Naive thymus-derived CD4-positive, alpha-beta T cell (primary cell): ENCODE data around the gene CRYBB2. TPM values are rescaled to one million over a fixed set of nuclear protein-coding genes. Genes with fewer than 3 reads are reported as not detected.
A peak's percentile ranks its signal among the peaks of the same experiment; 100 is the strongest.
"Not testable (repeated sequence)": the region's sequence is repeated elsewhere in the genome, so short reads cannot be mapped to it uniquely, and the experiment has no call there.

ENCODE experiments used
- ATAC-seq: fragments of 150-1000 bp; cut with Tn5 transposase; 2 replicates; pipeline ENCODE4 v1.10.0; 2021; ENCODE audit warnings: mild to moderate bottlenecking, moderate library complexity
- CTCF ChIA-PET: fragments of 350-600 bp; sonication (Branson Sonifier 250); formaldehyde crosslinking; loops from one replicate; lab custom pipeline; 2021; ENCODE audit warnings: antibody characterized with exemption; lab: Charles Lee
- POLR2A ChIA-PET: fragments of 350-600 bp; sonication (Branson Sonifier 250); formaldehyde crosslinking; loops from one replicate; lab custom pipeline; 2021; ENCODE audit warnings: antibody characterized with exemption, inconsistent platforms; lab: Charles Lee
- DNase-seq, 9 donors: peaks; one replicate each; pipeline versions ENCODE4 v3.0.0 to v3.0.0-alpha.2; 2020 to 2022; ENCODE audit warnings: mixed read lengths in 1 of 9
- H3K27ac ChIP-seq: one replicate; pipeline ENCODE4 v1.7.0; 2013; ENCODE audit warnings: mild to moderate bottlenecking, low read depth, low read length, moderate library complexity
- H3K27me3 ChIP-seq, 2 donors: one replicate each; pipeline ENCODE4 v1.7.0; 2013; ENCODE audit warnings: low read length in 2 of 2, mild to moderate bottlenecking in 2 of 2, moderate library complexity in 2 of 2; ENCODE audit not compliant: control insufficient read depth in 2 of 2, insufficient read depth in 2 of 2
- H3K36me3 ChIP-seq, 3 experiments: 1 replicate in 2 of 3; 2 replicates in 1 of 3; pipeline ENCODE4 v1.7.0; 2013; ENCODE audit warnings: low read length in 3 of 3, mild to moderate bottlenecking in 3 of 3, moderate library complexity in 1 of 3; ENCODE audit not compliant: insufficient read depth in 3 of 3, control insufficient read depth in 2 of 3
- H3K4me1 ChIP-seq, 2 donors: one replicate each; pipeline ENCODE4 v1.7.0; 2013; ENCODE audit warnings: low read length in 2 of 2, mild to moderate bottlenecking in 2 of 2, moderate library complexity in 1 of 2; ENCODE audit not compliant: control insufficient read depth in 2 of 2, insufficient read depth in 2 of 2
- H3K4me3 ChIP-seq: 2 replicates; pipeline ENCODE4 v1.7.0; 2013; ENCODE audit warnings: mild to moderate bottlenecking, low read length
- H3K9me3 ChIP-seq, 3 experiments: 1 replicate in 2 of 3; 2 replicates in 1 of 3; pipeline ENCODE4 v1.7.0; 2013; ENCODE audit warnings: low read length in 3 of 3; ENCODE audit not compliant: control insufficient read depth in 2 of 3
- H3K27ac Mint-ChIP-seq, 9 donors: one replicate each; pipeline ENCODE4 v1.8.0; 2020 to 2022; ENCODE audit warnings: mixed read lengths in 9 of 9, mild to moderate bottlenecking in 8 of 9, moderate library complexity in 5 of 9, inconsistent platforms in 2 of 9
- H3K27me3 Mint-ChIP-seq, 5 donors: one replicate each; pipeline ENCODE4 v1.8.0; 2021 to 2022; ENCODE audit warnings: mixed read lengths in 5 of 5, mild to moderate bottlenecking in 1 of 5
- H3K36me3 Mint-ChIP-seq, 5 donors: one replicate each; pipeline ENCODE4 v1.8.0; 2020 to 2022; ENCODE audit warnings: mixed read lengths in 5 of 5, mild to moderate bottlenecking in 3 of 5, inconsistent platforms in 1 of 5
- H3K4me1 Mint-ChIP-seq, 7 donors: one replicate each; pipeline ENCODE4 v1.8.0; 2020 to 2022; ENCODE audit warnings: mixed read lengths in 7 of 7, mild to moderate bottlenecking in 3 of 7, inconsistent platforms in 1 of 7
- H3K4me3 Mint-ChIP-seq, 10 donors: one replicate each; pipeline ENCODE4 v1.8.0; 2020 to 2022; ENCODE audit warnings: mild to moderate bottlenecking in 10 of 10, mixed read lengths in 10 of 10, moderate library complexity in 6 of 10, inconsistent platforms in 2 of 10
- H3K9me3 Mint-ChIP-seq, 11 donors: one replicate each; pipeline ENCODE4 v1.8.0; 2020 to 2022; ENCODE audit warnings: mixed read lengths in 11 of 11, mild to moderate bottlenecking in 4 of 11, inconsistent platforms in 1 of 11, moderate library complexity in 1 of 11
- intact Hi-C, 2 donors: fragments of 100-400 bp; cut with micrococcal nuclease; formaldehyde crosslinking; loops; one replicate each; pipeline ENCODE4 v1.15.1; 2023
- polyA plus RNA-seq, 2 donors: library from polyadenylated mRNA; unstranded; fragments of 300-500 nt; fragmentation: Illumina TruSeq; gene quantifications; one replicate each; pipeline ENCODE4 v1.2.3, GENCODE V29; 2021
- total RNA-seq, 6 experiments: library from RNA in 5 of 6; stranded (reverse) in 5 of 6; gene quantifications; 1 replicate in 5 of 6; 2 replicates in 1 of 6; pipeline ENCODE4 v1.2.3 and lab custom pipeline; 2021 to 2026

CRYBB2 gene
- total and polyA plus RNA-seq, 7 experiments from 2014 or later = not detected

DNA sequence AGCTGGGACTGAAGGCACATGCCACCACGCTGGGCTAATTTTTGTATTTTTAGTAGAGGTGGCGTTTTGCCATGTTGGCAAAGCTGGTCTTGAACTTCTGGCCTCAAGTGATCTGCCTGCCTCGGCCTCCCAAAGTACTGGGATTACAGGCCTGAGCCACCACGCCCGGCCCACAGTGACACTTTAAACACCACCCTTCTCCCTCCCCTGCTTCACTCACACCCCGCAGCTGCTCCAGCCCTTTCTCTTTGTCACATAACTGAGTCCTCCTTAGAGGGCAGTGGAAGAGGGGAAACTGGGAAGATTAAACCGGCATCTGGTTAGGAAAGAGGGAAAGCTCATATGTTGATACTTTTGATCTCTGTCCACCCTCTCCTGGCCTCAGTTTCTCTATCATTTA is 14.9 kb upstream of the CRYBB2 start:
- intact Hi-C loops, ATAC-seq, H3K27ac ChIP-seq, H3K9me3 Mint-ChIP-seq, H3K4me3 ChIP-seq, CTCF ChIA-PET, H3K4me1 ChIP-seq, H3K36me3 ChIP-seq, H3K27me3 ChIP-seq, DNase-seq, H3K27me3 Mint-ChIP-seq, H3K4me1 Mint-ChIP-seq, H3K4me3 Mint-ChIP-seq, POLR2A ChIA-PET, H3K36me3 Mint-ChIP-seq, H3K9me3 ChIP-seq, H3K27ac Mint-ChIP-seq: not testable (repeated sequence)

DNA sequence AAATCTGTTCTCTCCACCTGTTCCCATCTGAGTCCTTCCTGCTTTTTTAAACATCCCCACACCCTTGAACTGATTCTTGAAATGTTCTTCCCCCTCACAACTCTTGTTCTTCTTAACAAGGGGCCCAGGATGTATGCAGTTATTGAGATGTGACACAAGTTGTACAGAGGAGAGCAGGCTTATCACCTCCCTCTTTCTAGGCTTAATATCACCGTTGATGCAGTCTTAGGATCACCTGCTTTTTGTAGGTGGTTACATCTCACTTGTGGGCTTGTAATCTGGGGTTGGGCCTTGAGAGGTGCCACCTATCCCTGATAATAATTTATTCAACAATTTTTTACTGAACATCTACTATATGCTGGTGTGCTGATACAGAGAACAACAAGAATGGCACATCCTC is 13.6 kb upstream of the CRYBB2 start:
- Histone ChIP-seq H3K9me3 (no peaks in the 10 kb centered on the region), H3K4me3 (no peak overlapping the region), H3K4me1 (no peaks in the 10 kb centered on the region), H3K27ac (no peak overlapping the region), H3K27me3 (no peaks in the 10 kb centered on the region), H3K36me3 (no peaks in the 10 kb centered on the region)
- ATAC-seq (no peak), DNase-seq (no peak)
- Mint-ChIP-seq H3K4me1 (peaks cover 0 to 7% (median 0%) of the 10 kb centered on the region in 7 donors), H3K4me3 (no peak overlapping the region), H3K9me3 (peaks cover 0 to 1% (median 0%) of the 10 kb centered on the region in 11 donors), H3K27ac (peak overlapping the region in 1 of 9 donors; percentile 9), H3K36me3 (no peaks in the 10 kb centered on the region), H3K27me3 (no peaks in the 10 kb centered on the region)
- intact Hi-C loops = no loop called here
- ChIA-PET POLR2A (no interaction called here), CTCF (no interaction called here)

DNA sequence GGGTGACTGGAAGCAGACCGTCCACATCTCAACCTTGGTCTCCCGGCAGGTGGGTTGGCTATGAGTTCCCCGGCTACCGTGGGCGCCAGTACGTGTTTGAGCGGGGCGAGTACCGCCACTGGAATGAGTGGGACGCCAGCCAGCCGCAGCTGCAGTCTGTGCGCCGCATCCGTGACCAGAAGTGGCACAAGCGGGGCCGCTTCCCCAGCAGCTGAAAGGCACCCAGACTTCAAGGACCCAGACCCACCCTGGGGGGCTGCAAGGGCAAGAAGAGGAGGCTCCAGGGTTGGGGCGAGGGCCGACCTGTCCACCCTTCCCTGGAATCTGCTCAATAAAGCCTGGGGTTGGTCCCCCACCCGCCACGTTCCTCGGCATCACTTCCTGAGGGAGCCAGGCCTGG is 12.4 kb upstream of the CRYBB2 start:
- intact Hi-C loops = no loop called here
- H3K27ac Mint-ChIP-seq = peak overlapping the region in 1 of 9 donors; percentile 70
- no peak for ATAC-seq
- H3K9me3 ChIP-seq = no peaks in the 10 kb centered on the region
- H3K4me1 Mint-ChIP-seq = peaks cover 0 to 4% (median 0%) of the 10 kb centered on the region in 7 donors
- no peak overlapping the region for H3K4me3 ChIP-seq
- H3K4me3 Mint-ChIP-seq = no peak overlapping the region
- no peak for DNase-seq
- ChIA-PET POLR2A (no interaction called here), CTCF (no interaction called here)
- H3K4me1 ChIP-seq = no peaks in the 10 kb centered on the region
- H3K9me3 Mint-ChIP-seq = peaks cover 0 to 1% (median 0%) of the 10 kb centered on the region in 11 donors
- H3K27me3 Mint-ChIP-seq = peaks cover 0 to 1% (median 0%) of the 10 kb centered on the region in 5 donors
- no peaks in the 10 kb centered on the region for H3K36me3 ChIP-seq
- H3K27ac ChIP-seq = no peak overlapping the region
- no peaks in the 10 kb centered on the region for H3K27me3 ChIP-seq
- H3K36me3 Mint-ChIP-seq = no peaks in the 10 kb centered on the region

DNA sequence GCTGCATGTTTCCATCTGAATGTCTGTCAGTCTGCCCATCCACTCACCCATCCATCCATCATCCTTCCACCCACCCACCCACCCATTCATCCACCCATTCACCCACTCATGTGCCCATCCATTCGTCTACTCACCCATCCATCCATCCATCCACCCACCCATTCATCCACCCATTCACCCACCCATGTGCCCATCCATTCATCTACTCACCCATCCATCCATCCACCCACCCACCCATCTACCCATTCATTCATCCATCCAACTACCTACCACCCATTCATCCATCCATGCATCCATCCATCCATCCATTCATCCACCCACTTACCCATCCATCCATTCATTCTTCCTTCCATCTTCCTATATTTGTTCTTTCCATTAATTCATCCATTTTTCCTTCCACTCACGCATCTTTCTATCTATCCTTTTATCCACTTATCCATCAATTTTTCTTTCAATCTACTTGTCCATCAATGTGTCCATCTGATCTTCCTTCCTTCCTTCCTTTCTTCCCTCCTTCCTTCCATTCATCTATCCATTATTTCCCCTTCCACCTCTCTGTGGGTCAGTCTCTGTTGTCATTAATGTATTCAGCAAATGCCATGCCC is 11.8 kb upstream of the CRYBB2 start:
- Mint-ChIP-seq H3K27ac (no peak overlapping the region), H3K4me1 (no peaks in the 10 kb centered on the region), H3K36me3 (no peaks in the 10 kb centered on the region), H3K27me3 (peaks cover 0 to 6% (median 0%) of the 10 kb centered on the region in 5 donors), H3K4me3 (no peak overlapping the region), H3K9me3 (peaks cover 0 to 1% (median 0%) of the 10 kb centered on the region in 11 donors)
- ChIA-PET CTCF (no interaction called here), POLR2A (no interaction called here)
- Histone ChIP-seq H3K4me3 (no peak overlapping the region), H3K9me3 (no peaks in the 10 kb centered on the region), H3K36me3 (no peaks in the 10 kb centered on the region), H3K27me3 (no peaks in the 10 kb centered on the region), H3K4me1 (no peaks in the 10 kb centered on the region), H3K27ac (no peak overlapping the region)
- intact Hi-C loops = no loop called here
- DNase-seq = no peak
- no peak for ATAC-seq

DNA sequence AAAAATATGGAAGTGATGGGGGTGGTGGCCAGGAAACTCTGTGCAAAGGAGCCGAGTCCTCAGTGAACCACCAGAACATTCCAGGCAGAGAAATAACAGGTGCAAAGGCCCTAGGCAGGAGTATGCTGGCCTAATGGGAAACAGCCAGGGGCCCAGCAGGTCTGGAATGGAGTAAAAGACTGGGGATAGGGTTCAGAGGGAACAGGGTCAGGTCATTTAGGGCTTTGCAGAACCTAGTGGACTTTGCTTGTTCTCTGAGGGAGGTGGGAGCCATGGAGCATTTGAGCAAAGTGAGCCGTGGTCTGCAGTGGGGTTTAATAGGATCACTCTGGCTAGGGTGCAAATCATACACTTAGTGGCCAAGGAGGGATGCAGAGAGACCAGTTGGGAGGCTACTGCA is 11.1 kb upstream of the CRYBB2 start:
- intact Hi-C loops = no loop called here
- Histone ChIP-seq H3K4me3 (no peak overlapping the region), H3K27ac (no peak overlapping the region), H3K4me1 (no peaks in the 10 kb centered on the region), H3K36me3 (no peaks in the 10 kb centered on the region), H3K27me3 (no peaks in the 10 kb centered on the region), H3K9me3 (no peaks in the 10 kb centered on the region)
- Mint-ChIP-seq H3K27ac (no peak overlapping the region), H3K9me3 (peaks cover 0 to 4% (median under 1%) of the 10 kb centered on the region in 11 donors), H3K36me3 (no peaks in the 10 kb centered on the region), H3K4me3 (no peak overlapping the region), H3K27me3 (peaks cover 0 to 9% (median under 1%) of the 10 kb centered on the region in 5 donors), H3K4me1 (no peaks in the 10 kb centered on the region)
- ATAC-seq (no peak), DNase-seq (no peak)
- CTCF ChIA-PET = no interaction called here
- POLR2A ChIA-PET = no interaction called here

DNA sequence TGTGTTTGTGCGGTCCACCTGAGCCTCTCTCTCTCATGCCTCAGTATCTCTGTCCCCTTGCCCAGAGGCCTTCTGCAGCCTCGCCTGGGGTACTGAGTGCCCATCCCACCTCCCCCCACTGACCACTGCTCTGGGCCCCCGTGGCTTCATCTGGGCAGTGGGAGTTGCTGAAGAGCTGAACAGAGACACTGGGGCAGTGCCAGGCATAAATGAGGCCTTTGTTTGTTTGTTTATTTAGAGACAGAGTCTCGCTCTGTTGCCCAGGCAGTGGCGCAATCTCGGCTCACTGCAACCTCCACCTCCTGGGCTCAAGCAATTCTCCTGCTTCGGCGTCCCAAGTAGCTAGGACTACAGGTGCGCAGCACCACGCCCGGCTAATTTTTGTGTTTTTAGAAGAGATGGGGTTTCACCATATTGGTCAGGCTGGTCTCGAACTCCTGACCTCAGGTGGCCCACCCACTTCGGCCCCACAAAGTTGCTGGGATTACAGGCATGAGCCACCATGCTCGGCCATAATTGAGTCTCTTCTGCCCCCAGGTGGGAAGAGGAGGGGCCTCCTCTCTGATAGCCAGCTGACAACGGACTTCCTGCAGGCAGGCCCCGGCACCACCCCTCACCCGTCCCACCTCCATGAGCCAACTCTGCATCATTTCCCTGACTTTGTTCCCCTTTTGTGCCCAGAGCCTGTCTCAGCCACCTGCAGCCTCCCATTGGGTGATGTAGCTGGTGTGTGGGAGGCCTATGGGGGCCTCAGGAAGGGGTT is 10.5 kb upstream of the CRYBB2 start:
- Histone ChIP-seq H3K36me3 (no peaks in the 10 kb centered on the region), H3K9me3 (no peaks in the 10 kb centered on the region), H3K4me1 (no peaks in the 10 kb centered on the region), H3K4me3 (no peak overlapping the region), H3K27me3 (peaks cover 0 to 2% of the 10 kb centered on the region in 2 donors), H3K27ac (no peak overlapping the region)
- Mint-ChIP-seq H3K27me3 (peaks cover 0 to 15% (median 6%) of the 10 kb centered on the region in 5 donors), H3K36me3 (no peaks in the 10 kb centered on the region), H3K27ac (no peak overlapping the region), H3K4me3 (no peak overlapping the region), H3K9me3 (peaks cover 0 to 9% (median 2%) of the 10 kb centered on the region in 11 donors), H3K4me1 (no peaks in the 10 kb centered on the region)
- no peak for DNase-seq
- ChIA-PET CTCF (no interaction called here), POLR2A (no interaction called here)
- no peak for ATAC-seq
- intact Hi-C loops = no loop called here
